HEK293 (cell line): ENCODE results near the gene PLEKHA6.
A peak's percentile ranks its signal among the peaks of the same experiment; 100 is the strongest.

Source experiments
- CTCF ChIA-PET: fragments of 350-600 bp; formaldehyde crosslinking; extraction: SDS; loops from one replicate; lab custom pipeline; 2021; ENCODE audit warnings: antibody characterized with exemption; lab: Yijun Ruan, JAX
- POLR2A ChIA-PET: fragments of 300-600 bp; formaldehyde crosslinking; extraction: SDS; loops from one replicate; lab custom pipeline; 2020; ENCODE audit warnings: antibody characterized with exemption, inconsistent platforms; lab: Yijun Ruan, JAX
- H3K27ac ChIP-seq: fragments of 200-500 bp; sonication (Bioruptor generic); 2 replicates; pipeline ENCODE4 v1.5.1; 2014; ENCODE audit warnings: low read depth, low read length, control low read depth, inconsistent platforms; ENCODE audit errors: extremely low read depth
- H3K36me3 ChIP-seq, 2 experiments: fragments of 200-500 bp in 1 of 2; sonication (Bioruptor generic) in 1 of 2; 1 replicate in 1 of 2; 2 replicates in 1 of 2; pipeline ENCODE4 v1.5.1; 2014 to 2017; ENCODE audit warnings: inconsistent platforms in 2 of 2, low read length in 2 of 2; ENCODE audit not compliant: control insufficient read depth in 2 of 2, insufficient read depth in 1 of 2
- H3K4me1 ChIP-seq: fragments of 200-500 bp; sonication (Bioruptor generic); 2 replicates; pipeline ENCODE4 v1.5.1; 2014; ENCODE audit warnings: mild to moderate bottlenecking, low read length, inconsistent platforms; ENCODE audit not compliant: control insufficient read depth, insufficient read depth
- H3K4me3 ChIP-seq: 2 replicates; pipeline ENCODE4 v1.5.1; 2011; ENCODE audit warnings: low read depth, mild to moderate bottlenecking, control low read depth, low read length, moderate library complexity
- H3K9me3 ChIP-seq: fragments of 200-500 bp; sonication (Bioruptor generic); 2 replicates; pipeline ENCODE4 v1.5.1; 2014; ENCODE audit warnings: low read depth, low read length, inconsistent platforms; ENCODE audit not compliant: control insufficient read depth, insufficient read depth
- PBX3 ChIP-seq: sonication (generic); formaldehyde crosslinking; IDR thresholded peaks from 2 replicates; pipeline ENCODE4 v1.8.1; 2022; ENCODE audit warnings: mild to moderate bottlenecking, moderate library complexity, missing genetic modification reagents
- PRDM1 ChIP-seq: fragments of 450-650 bp; formaldehyde crosslinking; IDR thresholded peaks from 2 replicates; pipeline ENCODE4; 2016; ENCODE audit warnings: missing biosample characterization, missing genetic modification characterization
- SCRT2 ChIP-seq: fragments of 450-650 bp; formaldehyde crosslinking; IDR thresholded peaks from 2 replicates; pipeline ENCODE4 v1.5.1; 2016; ENCODE audit warnings: missing biosample characterization, missing genetic modification characterization
- ZBTB20 ChIP-seq: fragments of 450-650 bp; formaldehyde crosslinking; IDR thresholded peaks from 2 replicates; pipeline ENCODE4 v1.5.1; 2016; ENCODE audit warnings: missing biosample characterization, missing genetic modification characterization
- ZFP37 ChIP-seq: fragments of 450-650 bp; formaldehyde crosslinking; IDR thresholded peaks from 2 replicates; pipeline ENCODE4 v1.5.1; 2016; ENCODE audit warnings: missing biosample characterization, missing genetic modification characterization
- ZNF155 ChIP-seq: fragments of 450-650 bp; formaldehyde crosslinking; IDR thresholded peaks from 2 replicates; pipeline ENCODE4 v1.5.1; 2016; ENCODE audit warnings: missing biosample characterization, missing genetic modification characterization
- ZNF221 ChIP-seq: fragments of 450-650 bp; formaldehyde crosslinking; IDR thresholded peaks from 2 replicates; pipeline ENCODE4 v1.5.1; 2017; ENCODE audit warnings: missing biosample characterization, missing genetic modification characterization, borderline replicate concordance
- ZNF394 ChIP-seq: fragments of 450-650 bp; formaldehyde crosslinking; IDR thresholded peaks from 2 replicates; pipeline ENCODE4 v1.5.1; 2016; ENCODE audit warnings: missing biosample characterization, missing genetic modification characterization, mild to moderate bottlenecking, moderate library complexity, borderline replicate concordance
- ZNF416 ChIP-seq: fragments of 450-650 bp; formaldehyde crosslinking; IDR thresholded peaks from 2 replicates; pipeline ENCODE4 v1.5.1; 2016; ENCODE audit warnings: missing biosample characterization, missing genetic modification characterization
- ZNF426 ChIP-seq: fragments of 450-650 bp; formaldehyde crosslinking; IDR thresholded peaks from 2 replicates; pipeline ENCODE4 v1.5.1; 2017; ENCODE audit warnings: missing biosample characterization, missing genetic modification characterization, mild to moderate bottlenecking, inconsistent platforms, moderate library complexity
- ZNF488 ChIP-seq: fragments of 450-650 bp; formaldehyde crosslinking; IDR thresholded peaks from 2 replicates; pipeline ENCODE4 v1.5.1; 2016; ENCODE audit warnings: missing biosample characterization, missing genetic modification characterization
- ZNF560 ChIP-seq: fragments of 450-650 bp; formaldehyde crosslinking; IDR thresholded peaks from 2 replicates; pipeline ENCODE4 v1.5.1; 2017; ENCODE audit warnings: missing biosample characterization, missing genetic modification characterization, borderline replicate concordance
- ZNF585B ChIP-seq: fragments of 450-650 bp; formaldehyde crosslinking; IDR thresholded peaks from 2 replicates; pipeline ENCODE4 v1.5.1; 2016; ENCODE audit warnings: missing biosample characterization, missing genetic modification characterization
- ZNF621 ChIP-seq: fragments of 450-650 bp; formaldehyde crosslinking; IDR thresholded peaks from 2 replicates; pipeline ENCODE4 v1.5.1; 2017; ENCODE audit warnings: missing biosample characterization, missing genetic modification characterization
- ZNF623 ChIP-seq: fragments of 450-650 bp; formaldehyde crosslinking; IDR thresholded peaks from 2 replicates; pipeline ENCODE4 v1.5.1; 2016; ENCODE audit warnings: missing biosample characterization, missing genetic modification characterization
- ZNF626 ChIP-seq: fragments of 450-650 bp; sonication (Bioruptor Pico); formaldehyde crosslinking; IDR thresholded peaks from 2 replicates; pipeline ENCODE4 v1.5.1; 2018; ENCODE audit warnings: missing biosample characterization, missing genetic modification characterization, inconsistent platforms
- ZNF664 ChIP-seq: fragments of 450-650 bp; formaldehyde crosslinking; IDR thresholded peaks from 2 replicates; pipeline ENCODE4 v1.5.1; 2016; ENCODE audit warnings: missing biosample characterization, missing genetic modification characterization
- ZNF768 ChIP-seq: fragments of 450-650 bp; formaldehyde crosslinking; IDR thresholded peaks from 2 replicates; pipeline ENCODE4 v1.5.1; 2018; ENCODE audit warnings: missing biosample characterization, mild to moderate bottlenecking, missing genetic modification characterization
- ZNF776 ChIP-seq: fragments of 450-650 bp; formaldehyde crosslinking; IDR thresholded peaks from 2 replicates; pipeline ENCODE4 v1.5.0; 2017; ENCODE audit warnings: missing biosample characterization, missing genetic modification characterization, borderline replicate concordance

PLEKHA6 gene

GRCh38 chr1:204254031-204254661 is 105.6 kb downstream of the PLEKHA6 start:
- TF ChIP-seq ZNF768 (tag by site-specific recombination) (peak; percentile 90), ZNF664 (peak; percentile 99), ZNF585B (no peak), ZNF626 (tag by site-specific recombination) (no peak), SCRT2 (tag by site-specific recombination) (peak; percentile 35; the same call in 1 of the 2 replicates)
- Histone ChIP-seq H3K36me3 (no peaks in the 10 kb centered on the region), H3K27ac (no peak overlapping the region), H3K4me3 (no peak overlapping the region), H3K9me3 (no peaks in the 10 kb centered on the region), H3K4me1 (peaks cover 8% of the 10 kb centered on the region; the same call in 1 of the 2 replicates)
- POLR2A ChIA-PET = no interaction called here
- CTCF ChIA-PET = interaction anchor here (0.5 to 8.1 kb wide), 12 partner anchors 10 to 145 kb away, joined by 3 to 164 read pairs (median 4); partner anchors contain the start of gene PLEKHA6

- no peak for TF ChIP-seq ZNF394
- TF ChIP-seq ZNF621 (tag by site-specific recombination) = no peak
- no peak for TF ChIP-seq ZFP37 (tag by site-specific recombination)
- TF ChIP-seq PRDM1 (tag by site-specific recombination) = peak; percentile 97
- CTCF ChIA-PET = no interaction called here
- peaks cover 8% of the 10 kb centered on the region; the same call in 1 of the 2 replicates for H3K4me1 ChIP-seq
- H3K4me3 ChIP-seq = no peak overlapping the region
- H3K9me3 ChIP-seq = no peaks in the 10 kb centered on the region
- H3K27ac ChIP-seq = no peak overlapping the region
- H3K36me3 ChIP-seq = no peaks in the 10 kb centered on the region
- POLR2A ChIA-PET = no interaction called here
These were observed 107.6 kb downstream of the PLEKHA6 start for GRCh38 chr1:204251926-204252689.

- ChIA-PET CTCF (interaction anchor here (1.1 kb wide), 1 partner anchor 556 kb away, joined by 3 read pairs; no protein-coding TSS in a partner anchor), POLR2A (no interaction called here)
- peaks cover 8% of the 10 kb centered on the region; the same call in 1 of the 2 replicates for H3K4me1 ChIP-seq
- no peak overlapping the region for H3K4me3 ChIP-seq
- H3K27ac ChIP-seq = no peak overlapping the region
- no peak for TF ChIP-seq PBX3
- TF ChIP-seq ZNF623 (tag by site-specific recombination) = no peak
- no peak for TF ChIP-seq ZBTB20 (tag by site-specific recombination)
- TF ChIP-seq ZNF221 (tag by site-specific recombination) = no peak
- no peak for TF ChIP-seq ZNF155 (tag by site-specific recombination)
- TF ChIP-seq ZNF560 = no peak
- no peak for TF ChIP-seq ZNF416 (tag by site-specific recombination)
- TF ChIP-seq ZNF488 (tag by site-specific recombination) = no peak
- TF ChIP-seq ZNF776 = no peak
- TF ChIP-seq ZNF426 (tag by site-specific recombination) = no peak
- H3K9me3 ChIP-seq = no peaks in the 10 kb centered on the region
- no peaks in the 10 kb centered on the region for H3K36me3 ChIP-seq
These were observed 108.4 kb downstream of the PLEKHA6 start for GRCh38 chr1:204251286-204251685.
